ENCODE measurements around the gene RAB9A. TPM values are rescaled to one million over a fixed set of nuclear protein-coding genes. Genes with fewer than 3 reads are reported as not detected.
"Not testable (repeated sequence)": the region's sequence is repeated elsewhere in the genome, so short reads cannot be mapped to it uniquely, and the experiment has no call there.

Gene RAB9A, protein sequence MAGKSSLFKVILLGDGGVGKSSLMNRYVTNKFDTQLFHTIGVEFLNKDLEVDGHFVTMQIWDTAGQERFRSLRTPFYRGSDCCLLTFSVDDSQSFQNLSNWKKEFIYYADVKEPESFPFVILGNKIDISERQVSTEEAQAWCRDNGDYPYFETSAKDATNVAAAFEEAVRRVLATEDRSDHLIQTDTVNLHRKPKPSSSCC
- total RNA-seq, result 17.6 and 20.5 TPM in 2 replicates
- long read RNA-seq, transcript RAB9A-201 (3 exons, 393 nt), result minor isoform, 8 of 83 reads
- long read RNA-seq, transcript RAB9A-203 (2 exons, 737 nt), result minor isoform, 19 of 83 reads
- long read RNA-seq, transcript RAB9A-202 (3 exons, 2,039 nt), result major isoform, 48 of 83 reads
- long read RNA-seq, partial matches to known transcripts, result 1 of 83 reads
- long read RNA-seq, other reads (novel, unspliced or antisense), result 7 of 83 reads

DNA sequence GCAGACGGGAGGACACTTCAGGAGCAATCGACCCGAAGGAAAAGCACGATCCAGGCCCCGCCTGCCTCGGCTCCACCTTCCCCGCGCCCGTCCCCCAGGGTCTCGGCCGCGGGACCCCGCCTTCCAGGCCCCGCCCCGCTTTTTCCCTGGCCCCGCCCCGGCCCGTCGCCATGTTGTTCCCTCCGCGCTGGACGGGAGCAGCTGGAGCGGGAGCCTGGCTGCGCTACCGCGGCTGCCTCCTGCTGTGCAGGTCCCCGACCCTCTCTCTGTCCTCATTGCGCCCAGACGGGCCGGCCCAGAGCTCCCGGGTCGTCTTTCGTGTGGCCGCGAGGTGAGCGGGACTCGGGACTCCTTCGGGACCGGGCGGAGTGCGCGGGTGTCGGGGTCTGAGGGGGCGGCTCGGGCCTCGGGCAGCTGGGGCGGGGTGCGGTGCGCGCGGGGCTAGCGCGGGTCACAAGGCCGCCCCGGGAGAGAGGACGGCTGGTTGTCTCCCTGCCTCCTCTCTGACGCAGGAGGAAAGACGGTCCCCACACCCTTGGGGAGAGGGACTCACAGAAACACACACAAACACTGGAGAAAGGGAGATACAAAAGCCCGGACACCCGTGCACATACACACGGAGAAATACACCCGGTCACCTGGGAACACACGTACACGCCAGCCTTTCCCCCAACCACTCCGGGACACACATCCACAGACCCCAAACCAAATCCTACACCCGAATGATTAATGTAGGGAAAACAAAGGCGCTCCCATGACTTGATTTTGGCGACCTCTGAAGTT, at the start of gene RAB9A:
Gene RAB9A (plus strand): TSS at position 171 of the 783 bp plus-strand sequence. CDS start 19,619 bp downstream, outside the sequence.
- TF ChIP-seq, protein P1, sequence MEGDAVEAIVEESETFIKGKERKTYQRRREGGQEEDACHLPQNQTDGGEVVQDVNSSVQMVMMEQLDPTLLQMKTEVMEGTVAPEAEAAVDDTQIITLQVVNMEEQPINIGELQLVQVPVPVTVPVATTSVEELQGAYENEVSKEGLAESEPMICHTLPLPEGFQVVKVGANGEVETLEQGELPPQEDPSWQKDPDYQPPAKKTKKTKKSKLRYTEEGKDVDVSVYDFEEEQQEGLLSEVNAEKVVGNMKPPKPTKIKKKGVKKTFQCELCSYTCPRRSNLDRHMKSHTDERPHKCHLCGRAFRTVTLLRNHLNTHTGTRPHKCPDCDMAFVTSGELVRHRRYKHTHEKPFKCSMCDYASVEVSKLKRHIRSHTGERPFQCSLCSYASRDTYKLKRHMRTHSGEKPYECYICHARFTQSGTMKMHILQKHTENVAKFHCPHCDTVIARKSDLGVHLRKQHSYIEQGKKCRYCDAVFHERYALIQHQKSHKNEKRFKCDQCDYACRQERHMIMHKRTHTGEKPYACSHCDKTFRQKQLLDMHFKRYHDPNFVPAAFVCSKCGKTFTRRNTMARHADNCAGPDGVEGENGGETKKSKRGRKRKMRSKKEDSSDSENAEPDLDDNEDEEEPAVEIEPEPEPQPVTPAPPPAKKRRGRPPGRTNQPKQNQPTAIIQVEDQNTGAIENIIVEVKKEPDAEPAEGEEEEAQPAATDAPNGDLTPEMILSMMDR (IDR thresholded peaks at IDR 0.05; ENCODE audit: unreplicated experiment), result no peak
- Mint-ChIP-seq H3K27ac (peak within 1 kb of the TSS; percentile 96), H3K4me3 (ENCODE audit: low read depth) (peak within 1 kb of the TSS; percentile 89), H3K27me3 (peaks cover 3% of the 10 kb centered on the region), H3K9me3 (ENCODE audit: low read depth) (peaks cover 11% of the 10 kb centered on the region), H3K4me1 (ENCODE audit: low read depth) (peaks cover 22% of the 10 kb centered on the region), H3K36me3 (ENCODE audit: insufficient read depth) (peaks cover 3% of the 10 kb centered on the region)
- DNase-seq (ENCODE audit: low spot score, unreplicated experiment), result peak; percentile 80

DNA sequence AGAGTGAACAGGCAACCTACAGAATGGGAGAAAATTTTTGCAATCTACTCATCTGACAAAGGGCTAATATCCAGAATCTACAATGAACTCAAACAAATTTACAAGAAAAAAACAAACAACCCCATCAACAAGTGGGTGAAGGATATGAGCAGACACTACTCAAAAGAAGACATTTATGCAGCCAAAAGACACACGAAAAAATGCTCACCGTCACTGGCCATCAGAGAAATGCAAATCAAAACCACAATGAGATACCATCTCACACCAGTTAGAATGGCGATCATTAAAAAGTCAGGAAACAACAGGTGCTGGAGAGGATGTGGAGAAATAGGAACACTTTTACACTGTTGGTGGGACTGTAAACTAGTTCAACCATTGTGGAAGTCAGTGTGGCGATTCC, 47.2 kb upstream of the RAB9A start:
- H3K27me3 Mint-ChIP-seq; H3K4me1 Mint-ChIP-seq (ENCODE audit: low read depth); H3K36me3 Mint-ChIP-seq (ENCODE audit: insufficient read depth); H3K4me3 Mint-ChIP-seq (ENCODE audit: low read depth); DNase-seq (ENCODE audit: low spot score, unreplicated experiment); H3K27ac Mint-ChIP-seq: not testable (repeated sequence)
- H3K9me3 Mint-ChIP-seq (ENCODE audit: low read depth), result peaks cover 28% of the 10 kb centered on the region

DNA sequence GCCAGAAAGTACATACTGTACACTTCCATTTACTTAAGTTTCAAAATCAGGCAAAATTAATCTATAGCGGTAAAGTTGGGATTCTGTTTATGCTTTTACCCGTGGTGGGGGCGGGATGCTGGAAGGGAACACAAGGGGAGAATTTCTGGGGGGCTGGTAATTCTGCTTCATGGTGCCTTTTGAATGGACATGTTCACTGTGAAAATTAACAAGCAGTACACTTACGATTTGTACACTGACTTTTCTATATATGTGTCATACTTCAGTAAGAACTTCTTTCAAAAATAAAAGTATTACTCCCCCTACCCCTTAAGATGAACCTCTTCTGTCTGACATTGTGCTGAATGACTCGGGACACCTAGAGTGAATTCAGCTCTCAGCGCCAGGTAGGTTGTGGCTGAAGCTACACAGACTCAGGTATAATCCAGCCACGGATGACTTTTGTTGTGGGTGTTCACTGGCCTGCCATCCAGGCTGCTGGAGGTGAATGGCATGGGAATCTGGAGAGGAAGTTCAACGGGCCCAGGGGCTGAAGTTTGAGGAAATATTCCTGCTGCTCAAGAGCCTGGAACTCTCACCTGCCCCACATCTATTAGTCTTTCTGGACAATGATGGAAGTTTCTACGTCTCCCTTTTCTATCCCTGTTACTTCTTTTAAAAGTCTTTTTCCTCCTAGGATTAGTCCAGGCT, 43.3 kb upstream of the RAB9A start:
- no peak for DNase-seq (ENCODE audit: low spot score, unreplicated experiment)
- H3K27ac Mint-ChIP-seq, result no peak overlapping the region
- TF ChIP-seq, protein P1 (IDR thresholded peaks at IDR 0.05; ENCODE audit: unreplicated experiment), result no peak

DNA sequence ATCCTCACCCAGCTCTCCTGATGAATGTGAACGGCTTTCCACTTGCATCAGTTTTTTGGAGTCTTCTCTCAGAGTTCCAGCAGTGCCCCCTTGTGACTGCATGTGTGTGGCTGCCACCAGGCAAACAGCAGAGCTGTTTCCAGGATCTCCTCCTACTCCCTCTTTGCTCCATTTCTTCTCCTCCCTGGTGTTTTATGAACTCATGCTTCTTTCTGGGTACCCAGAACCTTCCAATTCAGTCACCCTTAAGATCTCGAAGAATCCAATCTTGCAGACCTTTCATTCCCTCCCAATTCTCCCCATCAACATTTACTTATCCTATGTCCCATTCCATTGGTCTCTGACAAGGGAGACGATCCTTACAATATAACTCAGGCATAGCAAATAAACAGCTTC, 42.8 kb upstream of the RAB9A start:
- Mint-ChIP-seq H3K36me3 (ENCODE audit: insufficient read depth) (no peaks in the 10 kb centered on the region), H3K27ac (no peak overlapping the region), H3K9me3 (ENCODE audit: low read depth) (peaks cover 15% of the 10 kb centered on the region), H3K4me1 (ENCODE audit: low read depth) (peaks cover 1% of the 10 kb centered on the region), H3K4me3 (ENCODE audit: low read depth) (no peak overlapping the region), H3K27me3 (no peaks in the 10 kb centered on the region)
- TF ChIP-seq, protein P1 (IDR thresholded peaks at IDR 0.05; ENCODE audit: unreplicated experiment), result peak; percentile 67
- DNase-seq (ENCODE audit: low spot score, unreplicated experiment), result peak; percentile 23

More for the DNA sequence above, 43.3 kb upstream of the RAB9A start:
- H3K4me3 Mint-ChIP-seq (ENCODE audit: low read depth), result no peak overlapping the region
- peaks cover 14% of the 10 kb centered on the region for H3K9me3 Mint-ChIP-seq (ENCODE audit: low read depth)
- no peaks in the 10 kb centered on the region for H3K36me3 Mint-ChIP-seq (ENCODE audit: insufficient read depth)
- H3K4me1 Mint-ChIP-seq (ENCODE audit: low read depth), result peaks cover 1% of the 10 kb centered on the region
- no peaks in the 10 kb centered on the region for H3K27me3 Mint-ChIP-seq

DNA sequence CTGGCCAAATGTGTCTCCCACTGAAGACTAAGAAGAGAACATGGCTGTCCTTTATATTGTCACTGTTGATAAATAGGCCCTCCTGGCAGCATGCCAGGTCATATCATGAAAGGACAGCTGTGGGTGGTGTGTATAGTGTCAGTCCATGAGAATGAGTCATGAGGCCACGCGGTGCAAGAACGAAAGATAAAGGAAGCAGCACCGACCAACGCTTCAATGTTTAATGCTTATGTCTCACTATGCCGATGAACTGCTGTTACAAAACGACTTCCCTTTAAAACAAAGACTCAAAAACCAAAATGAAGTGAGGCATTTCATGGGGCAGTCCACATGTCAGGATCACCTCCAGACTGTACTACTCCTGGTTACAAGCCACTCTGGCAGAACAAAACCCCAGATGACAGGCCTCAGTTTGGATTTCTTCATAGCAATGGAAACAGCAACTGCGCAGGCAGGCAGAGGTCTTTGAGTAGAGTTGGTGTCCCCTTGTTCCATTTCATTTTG, 41.2 kb upstream of the RAB9A start:
- Mint-ChIP-seq H3K27me3 (no peaks in the 10 kb centered on the region), H3K4me3 (ENCODE audit: low read depth) (no peak overlapping the region), H3K36me3 (ENCODE audit: insufficient read depth) (no peaks in the 10 kb centered on the region), H3K4me1 (ENCODE audit: low read depth) (peaks cover 3% of the 10 kb centered on the region), H3K27ac (no peak overlapping the region), H3K9me3 (ENCODE audit: low read depth) (peaks cover 21% of the 10 kb centered on the region)
- no peak for DNase-seq (ENCODE audit: low spot score, unreplicated experiment)
- TF ChIP-seq, protein P1 (IDR thresholded peaks at IDR 0.05; ENCODE audit: unreplicated experiment), result no peak

DNA sequence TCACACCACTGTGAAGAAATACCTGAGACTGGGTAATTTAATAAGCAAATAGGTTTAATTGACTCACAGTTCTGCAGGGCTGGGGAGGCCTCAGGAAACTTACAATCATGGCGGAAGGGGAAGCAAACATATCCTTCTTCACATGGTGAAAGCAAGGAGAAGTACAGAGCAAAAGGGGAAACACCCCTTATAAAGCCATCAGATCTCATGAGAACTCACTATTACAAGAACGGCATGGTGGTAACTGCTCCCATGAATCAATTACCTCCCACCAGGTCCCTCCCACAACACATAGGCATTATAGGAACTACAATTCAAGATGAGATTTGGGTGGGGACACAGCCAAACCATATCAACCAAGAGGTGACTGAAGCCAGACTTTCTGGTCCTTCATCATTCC, 40.6 kb upstream of the RAB9A start:
- not testable (repeated sequence) for H3K27ac Mint-ChIP-seq; H3K36me3 Mint-ChIP-seq (ENCODE audit: insufficient read depth); H3K27me3 Mint-ChIP-seq; DNase-seq (ENCODE audit: low spot score, unreplicated experiment); H3K4me1 Mint-ChIP-seq (ENCODE audit: low read depth); H3K4me3 Mint-ChIP-seq (ENCODE audit: low read depth)
- H3K9me3 Mint-ChIP-seq (ENCODE audit: low read depth), result peaks cover 21% of the 10 kb centered on the region
